H1 (cell line): Measurements from ENCODE around the gene ZBTB7B. TPM values are rescaled to one million over a fixed set of nuclear protein-coding genes. Genes with fewer than 3 reads are reported as not detected.

ENCODE experiments used
- ASH2L ChIP-seq: fragments of 200-600, 300-600 bp; sonication (generic); IDR thresholded peaks from one replicate; pipeline ENCODE4 v1.7.1; 2017; ENCODE audit warnings: low read length
- ATF2 ChIP-seq: IDR thresholded peaks from 2 replicates; pipeline ENCODE4 v1.6.1; 2012; ENCODE audit warnings: low read length, inconsistent platforms
- BACH1 ChIP-seq: IDR thresholded peaks from 2 replicates; pipeline ENCODE4 v1.6.1; 2012; ENCODE audit warnings: low read length, improper control_type of control experiment
- BCL11A ChIP-seq, 2 experiments: IDR thresholded peaks; one replicate each; pipeline ENCODE4 v1.6.1; 2011; ENCODE audit warnings: low read depth in 2 of 2, low read length in 2 of 2, mild to moderate bottlenecking in 2 of 2
- CBX8 ChIP-seq: fragments of 300-800, 300-1000 bp; sonication (generic); IDR thresholded peaks from 2 replicates; pipeline ENCODE4 v1.7.1; 2016; ENCODE audit warnings: low read depth, low read length, borderline replicate concordance
- CEBPB ChIP-seq: IDR thresholded peaks from 2 replicates; pipeline ENCODE4 v1.6.1; 2012; ENCODE audit warnings: low read depth, low read length
- CHD7 ChIP-seq: fragments of 300-600 bp; sonication (generic); IDR thresholded peaks from 2 replicates; pipeline ENCODE4 v1.7.1; 2012; ENCODE audit warnings: low read length, moderate library complexity, mild to moderate bottlenecking, inconsistent platforms; ENCODE audit not compliant: insufficient replicate concordance
- SP4 ChIP-seq: IDR thresholded peaks from 2 replicates; pipeline ENCODE4 v1.6.1; 2012; ENCODE audit warnings: low read length, inconsistent platforms
- TEAD4 ChIP-seq: IDR thresholded peaks from 2 replicates; pipeline ENCODE4 v1.6.1; 2012; ENCODE audit warnings: low read depth, low read length, inconsistent platforms, mixed read lengths
- polyA plus RNA-seq, 7 experiments: library from polyadenylated mRNA; depleted of rRNA in 3 of 7; stranded (reverse) in 5 of 7; unstranded in 2 of 7; fragments of >200 nt in 5 of 7; fragments of 200-250 nt in 2 of 7; gene quantifications; 1 replicate in 5 of 7; 2 replicates in 1 of 7; 4 replicates in 1 of 7; pipeline versions ENCODE4 v1.2.1 to v1.2.3, GENCODE V29; 2011 to 2013; ENCODE audit warnings: missing spikeins in 2 of 7, mixed read lengths in 2 of 7
- total RNA-seq: library from RNA; stranded (reverse); fragmentation: NEBNext Ultra II Directional; extraction: Animal tissue kit (Norgen Biotek cat#: 25700); gene quantifications from 2 replicates; pipeline ENCODE4 v1.2.1, GENCODE V29; 2021

The ZBTB7B gene
- total and polyA plus RNA-seq, 2 of the 8 experiments (the other 6 are each of a cell fraction or from before 2014, with no cell fraction given): 24.5 to 36.9 TPM

GRCh38 chr1:154960446-154961136 lies 42.0 kb upstream of the ZBTB7B start (continued):
- TF ChIP-seq CHD7 (no peak), ASH2L (no peak), BCL11A (IDR thresholded peaks at IDR 0.05; ENCODE audit: low read depth in 2 of 2, low read length in 2 of 2) (no peak), TEAD4 (no peak), BACH1 (no peak), CEBPB (no peak), ATF2 (no peak), CBX8 (no peak), SP4 (no peak)
